ENCODE measurements around the gene CPNE7.

CPNE7 gene

GRCh38 chr16:89562939-89563338 is 12.6 kb upstream of the CPNE7 start:
- DNase-seq (no peak), ATAC-seq (ENCODE audit: insufficient read depth, low read depth) (no peak)
- peaks cover 36% of the 10 kb centered on the region for H3K4me1 ChIP-seq (ENCODE audit: insufficient read depth, low read length)
- peaks cover 44% of the 10 kb centered on the region for H3K79me2 ChIP-seq (ENCODE audit: insufficient read depth, low read length)
- H3K9me3 ChIP-seq (ENCODE audit: insufficient read depth, low read length, severe bottlenecking), result no peaks in the 10 kb centered on the region
- H2AFZ ChIP-seq (ENCODE audit: low read depth, low read length), result no peak overlapping the region
- H3K9ac ChIP-seq (ENCODE audit: low read depth, low read length), result peak overlapping the region; percentile 97; the same call in 1 of the 2 replicates
- peak overlapping the region; percentile 89 for H3K4me2 ChIP-seq (ENCODE audit: insufficient read depth, low read length)
- peaks cover 50% of the 10 kb centered on the region for H3K36me3 ChIP-seq (ENCODE audit: insufficient read depth, low read length)
- H3K27me3 ChIP-seq (ENCODE audit: insufficient read depth, low read length, poor library complexity), result no peaks in the 10 kb centered on the region
- no peak overlapping the region for H3K27ac ChIP-seq (ENCODE audit: low read length)
- TF ChIP-seq, protein P1, sequence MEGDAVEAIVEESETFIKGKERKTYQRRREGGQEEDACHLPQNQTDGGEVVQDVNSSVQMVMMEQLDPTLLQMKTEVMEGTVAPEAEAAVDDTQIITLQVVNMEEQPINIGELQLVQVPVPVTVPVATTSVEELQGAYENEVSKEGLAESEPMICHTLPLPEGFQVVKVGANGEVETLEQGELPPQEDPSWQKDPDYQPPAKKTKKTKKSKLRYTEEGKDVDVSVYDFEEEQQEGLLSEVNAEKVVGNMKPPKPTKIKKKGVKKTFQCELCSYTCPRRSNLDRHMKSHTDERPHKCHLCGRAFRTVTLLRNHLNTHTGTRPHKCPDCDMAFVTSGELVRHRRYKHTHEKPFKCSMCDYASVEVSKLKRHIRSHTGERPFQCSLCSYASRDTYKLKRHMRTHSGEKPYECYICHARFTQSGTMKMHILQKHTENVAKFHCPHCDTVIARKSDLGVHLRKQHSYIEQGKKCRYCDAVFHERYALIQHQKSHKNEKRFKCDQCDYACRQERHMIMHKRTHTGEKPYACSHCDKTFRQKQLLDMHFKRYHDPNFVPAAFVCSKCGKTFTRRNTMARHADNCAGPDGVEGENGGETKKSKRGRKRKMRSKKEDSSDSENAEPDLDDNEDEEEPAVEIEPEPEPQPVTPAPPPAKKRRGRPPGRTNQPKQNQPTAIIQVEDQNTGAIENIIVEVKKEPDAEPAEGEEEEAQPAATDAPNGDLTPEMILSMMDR (IDR thresholded peaks at IDR 0.05; ENCODE audit: borderline replicate concordance, extremely low read depth, low read length, poor library complexity, severe bottlenecking), result no peak
- TF ChIP-seq EZH2 (IDR thresholded peaks at IDR 0.05; ENCODE audit: borderline replicate concordance, low read depth, low read length, severe bottlenecking), result no peak
- peak overlapping the region in 1 of 2 experiments; percentile 23; a peak in 1 of 4 replicates for H3K4me3 ChIP-seq (ENCODE audit: low read depth in 1 of 2, low read length in 2 of 2)
- peaks cover 59% of the 10 kb centered on the region for H4K20me1 ChIP-seq (ENCODE audit: insufficient read depth, low read length)

GRCh38 chr16:89563639-89564392 is 11.7 kb upstream of the CPNE7 start:
- peaks cover 64% of the 10 kb centered on the region for H4K20me1 ChIP-seq (ENCODE audit: insufficient read depth, low read length)
- DNase-seq (no peak), ATAC-seq (ENCODE audit: insufficient read depth, low read depth) (no peak)
- H3K36me3 ChIP-seq (ENCODE audit: insufficient read depth, low read length), result peaks cover 50% of the 10 kb centered on the region
- no peaks in the 10 kb centered on the region for H3K27me3 ChIP-seq (ENCODE audit: insufficient read depth, low read length, poor library complexity)
- no peak overlapping the region for H3K9ac ChIP-seq (ENCODE audit: low read depth, low read length)
- H3K9me3 ChIP-seq (ENCODE audit: insufficient read depth, low read length, severe bottlenecking), result no peaks in the 10 kb centered on the region
- H3K4me3 ChIP-seq (ENCODE audit: low read depth in 1 of 2, low read length in 2 of 2), result 0 out of 4 replicates have a peak overlapping the region, but pooled peaks of 1 of the 2 experiments have one; percentile 23
- peaks cover 44% of the 10 kb centered on the region for H3K79me2 ChIP-seq (ENCODE audit: insufficient read depth, low read length)
- TF ChIP-seq, protein P1 (IDR thresholded peaks at IDR 0.05; ENCODE audit: borderline replicate concordance, extremely low read depth, low read length, poor library complexity, severe bottlenecking), result no peak
- TF ChIP-seq EZH2 (IDR thresholded peaks at IDR 0.05; ENCODE audit: borderline replicate concordance, low read depth, low read length, severe bottlenecking), result no peak
- H3K4me1 ChIP-seq (ENCODE audit: insufficient read depth, low read length), result peaks cover 36% of the 10 kb centered on the region
- H2AFZ ChIP-seq (ENCODE audit: low read depth, low read length), result no peak overlapping the region
- peak overlapping the region; percentile 89; the same call in 1 of the 2 replicates for H3K4me2 ChIP-seq (ENCODE audit: insufficient read depth, low read length)
- no peak overlapping the region for H3K27ac ChIP-seq (ENCODE audit: low read length)

DNA sequence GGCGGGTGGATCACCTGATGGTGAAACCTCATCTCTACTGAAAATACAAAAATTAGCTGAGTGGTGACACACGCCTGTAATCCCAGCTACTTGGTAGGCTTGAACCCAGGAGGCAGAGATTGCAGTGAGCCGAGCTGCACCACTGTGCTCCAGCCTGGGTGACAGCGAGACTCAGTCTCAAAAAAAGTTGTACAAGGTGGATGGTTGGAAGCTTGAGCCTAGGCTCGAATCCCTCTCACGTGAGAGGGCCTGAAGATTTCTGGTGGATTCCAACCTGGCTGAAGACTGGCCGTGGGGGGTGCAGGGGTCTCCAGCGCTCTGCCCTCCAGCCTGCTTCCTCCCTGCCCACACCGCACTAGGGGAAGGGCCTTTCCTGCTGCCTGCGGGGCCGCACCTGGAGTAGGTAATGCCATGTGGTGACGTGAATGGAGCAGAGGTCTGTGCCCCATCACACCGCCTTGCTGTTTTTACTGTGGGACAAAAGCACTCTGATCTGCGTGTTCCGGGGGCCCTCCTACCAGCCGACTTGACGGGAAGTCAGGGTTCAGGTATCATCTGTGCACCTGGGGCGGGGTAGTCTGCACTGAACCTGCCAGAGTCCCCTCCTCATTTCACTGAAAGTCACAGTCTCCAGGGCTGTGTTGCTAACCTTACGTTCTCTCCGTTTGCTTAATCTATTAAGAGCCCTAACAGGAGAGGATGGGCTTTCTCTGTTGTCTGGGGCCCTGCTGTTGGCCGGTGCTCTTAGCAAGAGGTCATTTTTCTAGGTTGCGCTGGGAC is 10.9 kb upstream of the CPNE7 start:
- no peak overlapping the region; the same call in 1 of the 2 replicates for H3K4me2 ChIP-seq (ENCODE audit: insufficient read depth, low read length)
- H3K27me3 ChIP-seq (ENCODE audit: insufficient read depth, low read length, poor library complexity), result no peaks in the 10 kb centered on the region
- H3K4me1 ChIP-seq (ENCODE audit: insufficient read depth, low read length), result peaks cover 30% of the 10 kb centered on the region
- H2AFZ ChIP-seq (ENCODE audit: low read depth, low read length), result no peak overlapping the region
- TF ChIP-seq, protein P1 (IDR thresholded peaks at IDR 0.05; ENCODE audit: borderline replicate concordance, extremely low read depth, low read length, poor library complexity, severe bottlenecking), result no peak
- no peak for TF ChIP-seq EZH2 (IDR thresholded peaks at IDR 0.05; ENCODE audit: borderline replicate concordance, low read depth, low read length, severe bottlenecking)
- peaks cover 50% of the 10 kb centered on the region for H3K36me3 ChIP-seq (ENCODE audit: insufficient read depth, low read length)
- H3K79me2 ChIP-seq (ENCODE audit: insufficient read depth, low read length), result peaks cover 42% of the 10 kb centered on the region
- H3K4me3 ChIP-seq (ENCODE audit: low read depth in 1 of 2, low read length in 2 of 2), result no peak overlapping the region
- H4K20me1 ChIP-seq (ENCODE audit: insufficient read depth, low read length), result peaks cover 69% of the 10 kb centered on the region
- H3K9me3 ChIP-seq (ENCODE audit: insufficient read depth, low read length, severe bottlenecking), result no peaks in the 10 kb centered on the region
- ATAC-seq (ENCODE audit: insufficient read depth, low read depth) (0 out of 3 replicates have a peak, but pooled peaks have one; percentile 1), DNase-seq (peak; percentile 27)
- H3K27ac ChIP-seq (ENCODE audit: low read length), result 0 out of 2 replicates have a peak overlapping the region, but pooled peaks have one; percentile 24
- H3K9ac ChIP-seq (ENCODE audit: low read depth, low read length), result no peak overlapping the region
